Tibial nerve (tissue), 4 donors: Measurements from ENCODE around the gene ADAR. TPM values are rescaled to one million over a fixed set of nuclear protein-coding genes. Genes with fewer than 3 reads are reported as not detected.

Experiments
- DNase-seq, 2 donors: peaks; one replicate each; pipeline ENCODE4 v3.0.0-alpha.2; 2019; ENCODE audit warnings: low spot score in 2 of 2
- H3K27ac ChIP-seq, 4 donors: fragments of 200-600 bp; sonication (generic) in 3 of 4; one replicate each; pipeline ENCODE4 v1.5.1; 2017 to 2019; ENCODE audit warnings: mild to moderate bottlenecking in 1 of 4
- H3K27me3 ChIP-seq, 2 donors: fragments of 200-600 bp; sonication (generic) in 1 of 2; one replicate each; pipeline versions ENCODE4 v1.5.1 to v1.6.0; 2017 to 2019
- H3K36me3 ChIP-seq, 3 donors: fragments of 200-600 bp; sonication (generic); one replicate each; pipeline ENCODE4 v1.5.1; 2018 to 2019
- H3K4me1 ChIP-seq, 4 donors: fragments of 200-600 bp; sonication (generic) in 3 of 4; one replicate each; pipeline ENCODE4 v1.5.1; 2017 to 2019
- H3K4me3 ChIP-seq, 4 donors: fragments of 200-600 bp; sonication (generic) in 3 of 4; one replicate each; pipeline ENCODE4 v1.5.1; 2017 to 2019; ENCODE audit warnings: mild to moderate bottlenecking in 1 of 4, moderate library complexity in 1 of 4
- H3K9me3 ChIP-seq, 4 donors: fragments of 200-600 bp; sonication (generic) in 3 of 4; one replicate each; pipeline ENCODE4 v1.5.1; 2017 to 2019
- EP300 ChIP-seq, 2 donors: sonication (generic); formaldehyde crosslinking; IDR thresholded peaks; one replicate each; pipeline ENCODE4 v1.6.1; 2017; ENCODE audit warnings: antibody characterized with exemption in 2 of 2, mild to moderate bottlenecking in 1 of 2
- POLR2A ChIP-seq, 2 donors: fragments of 450-650 bp; IDR thresholded peaks; one replicate each; pipeline ENCODE4 v1.6.1; 2017; ENCODE audit warnings: antibody characterized with exemption in 2 of 2, mild to moderate bottlenecking in 2 of 2, moderate library complexity in 2 of 2
- WGBS, 2 donors: methylation state at CpG; one replicate each; pipeline ENCODE4 v1.1.5; 2018; 5-methylcytosine and 5-hydroxymethylcytosine counted together
- total RNA-seq, 4 donors: library from RNA; depleted of rRNA; stranded (reverse); fragments of >200 nt; gene quantifications; one replicate each; pipeline ENCODE4 v1.1.0, GENCODE V29; 2016
- TF ChIP-seq, protein P1 (sequence below), 5 experiments: fragments of 200-600 bp in 3 of 5; fragments of 450-650 bp in 2 of 5; sonication (generic) in 3 of 5; IDR thresholded peaks; one replicate each; pipeline ENCODE4 v1.5.1; 2016 to 2019; ENCODE audit warnings: antibody characterized with exemption in 5 of 5, mild to moderate bottlenecking in 3 of 5, moderate library complexity in 2 of 5

ADAR gene
- total RNA-seq, 4 donors from 2014 or later: 105 to 120 (median 107) TPM

DNA sequence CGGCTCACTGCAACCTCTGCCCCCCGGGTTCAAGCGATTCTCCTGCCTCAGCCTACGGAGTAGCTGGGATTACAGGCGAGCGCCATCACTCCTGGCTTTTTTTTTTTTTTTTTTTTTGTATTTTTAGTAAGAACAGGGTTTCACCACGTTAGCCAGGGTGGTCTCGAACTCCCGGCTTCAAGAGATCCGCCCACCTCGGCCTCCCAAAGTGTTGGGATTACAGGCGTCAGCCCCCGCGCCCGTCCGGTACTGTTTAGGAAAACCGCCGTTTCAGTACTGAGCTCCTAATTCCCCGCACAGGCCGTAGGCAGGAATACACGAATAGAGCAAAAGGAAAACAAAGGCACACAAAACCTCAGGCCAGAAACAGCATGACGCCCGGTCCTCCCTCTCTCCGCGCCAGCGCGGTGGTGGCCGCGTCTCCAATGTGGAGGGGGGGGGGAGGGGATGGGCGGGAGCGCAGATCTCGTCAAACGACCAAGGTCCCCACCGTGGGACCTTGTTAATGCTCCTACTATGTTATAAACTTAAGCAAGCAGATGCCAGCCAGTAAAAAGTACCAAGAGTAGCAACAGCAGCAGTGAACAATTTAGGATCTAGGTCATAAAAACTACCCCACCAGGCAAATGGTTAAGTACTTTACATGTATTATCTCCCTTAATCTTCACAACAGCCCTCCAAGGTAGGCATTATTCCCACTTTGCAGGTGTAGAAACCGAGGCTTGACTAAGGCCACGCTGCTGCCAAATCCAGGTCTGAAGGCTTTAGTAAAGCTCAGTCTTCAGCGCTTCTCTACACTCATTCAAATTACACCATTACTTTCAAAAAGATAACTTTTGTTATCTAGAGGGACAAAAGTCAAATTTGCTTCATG is 648 bp upstream of the ADAR start:
- WGBS, 2 donors: 5 to 6% methylated on average over 33 to 37 of the region's 37 CpGs
- no peaks in the 10 kb centered on the region for H3K27me3 ChIP-seq
- peaks cover 0 to 57% (median 33%) of the 10 kb centered on the region in 4 donors for H3K4me1 ChIP-seq
- no peaks in the 10 kb centered on the region for H3K36me3 ChIP-seq
- H3K9me3 ChIP-seq: no peaks in the 10 kb centered on the region
- H3K27ac ChIP-seq: peak overlapping the region; percentile 90 to 99 (median 98)
- TF ChIP-seq EP300 (IDR thresholded peaks at IDR 0.05) (no peak), POLR2A (IDR thresholded peaks at IDR 0.05) (no peak)
- TF ChIP-seq, protein P1, sequence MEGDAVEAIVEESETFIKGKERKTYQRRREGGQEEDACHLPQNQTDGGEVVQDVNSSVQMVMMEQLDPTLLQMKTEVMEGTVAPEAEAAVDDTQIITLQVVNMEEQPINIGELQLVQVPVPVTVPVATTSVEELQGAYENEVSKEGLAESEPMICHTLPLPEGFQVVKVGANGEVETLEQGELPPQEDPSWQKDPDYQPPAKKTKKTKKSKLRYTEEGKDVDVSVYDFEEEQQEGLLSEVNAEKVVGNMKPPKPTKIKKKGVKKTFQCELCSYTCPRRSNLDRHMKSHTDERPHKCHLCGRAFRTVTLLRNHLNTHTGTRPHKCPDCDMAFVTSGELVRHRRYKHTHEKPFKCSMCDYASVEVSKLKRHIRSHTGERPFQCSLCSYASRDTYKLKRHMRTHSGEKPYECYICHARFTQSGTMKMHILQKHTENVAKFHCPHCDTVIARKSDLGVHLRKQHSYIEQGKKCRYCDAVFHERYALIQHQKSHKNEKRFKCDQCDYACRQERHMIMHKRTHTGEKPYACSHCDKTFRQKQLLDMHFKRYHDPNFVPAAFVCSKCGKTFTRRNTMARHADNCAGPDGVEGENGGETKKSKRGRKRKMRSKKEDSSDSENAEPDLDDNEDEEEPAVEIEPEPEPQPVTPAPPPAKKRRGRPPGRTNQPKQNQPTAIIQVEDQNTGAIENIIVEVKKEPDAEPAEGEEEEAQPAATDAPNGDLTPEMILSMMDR (IDR thresholded peaks at IDR 0.05): no peak
- peak in 1 of 2 donors; percentile 25 for DNase-seq
- H3K4me3 ChIP-seq: peak overlapping the region; percentile 68 to 100 (median 78)

DNA sequence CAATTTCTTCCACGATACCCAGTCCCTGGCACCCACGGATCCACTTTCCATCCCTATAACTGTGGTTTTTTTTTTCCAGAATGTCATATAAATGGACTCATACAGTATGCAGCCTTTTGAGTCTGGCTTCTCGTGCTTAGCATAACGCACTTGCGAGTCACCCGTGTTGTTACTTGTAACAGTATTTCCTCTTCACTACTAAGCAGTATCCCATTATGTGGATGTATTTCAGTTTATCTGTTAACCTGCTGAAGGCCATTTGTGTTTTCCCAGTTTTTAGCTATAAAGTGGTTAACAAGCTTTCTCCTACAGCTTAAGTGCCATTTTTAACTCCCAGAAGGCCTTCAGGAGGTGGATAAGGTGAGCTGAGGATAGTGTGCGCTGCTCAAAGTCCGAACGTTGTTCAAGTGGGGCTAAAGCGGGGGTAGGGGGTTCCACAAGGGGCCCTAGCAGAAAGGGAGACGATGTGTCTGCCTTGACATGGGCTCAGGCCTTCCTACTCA is 829 bp downstream of the ADAR start:
- H3K27me3 ChIP-seq: no peaks in the 10 kb centered on the region
- DNase-seq: no peak
- no peaks in the 10 kb centered on the region for H3K9me3 ChIP-seq
- TF ChIP-seq EP300 (IDR thresholded peaks at IDR 0.05): no peak
- TF ChIP-seq POLR2A (IDR thresholded peaks at IDR 0.05): no peak
- TF ChIP-seq, protein P1 (IDR thresholded peaks at IDR 0.05): no peak
- H3K36me3 ChIP-seq: peaks cover 0 to 2% (median 0%) of the 10 kb centered on the region in 3 donors
- peak overlapping the region; percentile 90 to 99 (median 98) for H3K27ac ChIP-seq
- H3K4me3 ChIP-seq: peak overlapping the region; percentile 68 to 100 (median 78)
- WGBS, 2 donors: 3 to 4% methylated on average over 11 of the region's 11 CpGs
- H3K4me1 ChIP-seq: peaks cover 0 to 71% (median 34%) of the 10 kb centered on the region in 4 donors

DNA sequence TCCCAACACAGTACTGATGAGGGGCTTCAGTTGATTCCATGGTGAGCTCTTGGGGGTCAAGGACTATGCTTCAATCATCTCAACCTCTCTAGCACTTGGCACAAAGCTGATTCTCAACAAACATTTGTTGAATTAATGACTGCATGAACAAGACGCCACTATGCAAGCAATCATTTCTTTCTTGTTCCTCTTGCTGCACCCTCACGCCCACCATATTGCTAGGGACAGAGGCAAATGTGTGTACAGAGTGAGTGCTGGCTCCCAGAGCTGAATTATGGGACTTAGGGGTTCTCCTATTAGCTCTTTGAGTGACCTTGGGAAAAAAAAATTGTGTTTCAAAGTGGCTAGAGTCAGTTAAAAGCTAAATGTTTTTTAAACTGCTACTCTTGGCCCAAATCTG is 2.5 kb downstream of the ADAR start:
- DNase-seq: no peak
- Histone ChIP-seq H3K27me3 (no peaks in the 10 kb centered on the region), H3K4me1 (peaks cover 0 to 73% (median 36%) of the 10 kb centered on the region in 4 donors), H3K27ac (peak overlapping the region in 1 of 4 donors; percentile 98), H3K4me3 (no peak overlapping the region), H3K9me3 (no peaks in the 10 kb centered on the region), H3K36me3 (peaks cover 0 to 18% (median 5%) of the 10 kb centered on the region in 3 donors)
- TF ChIP-seq, protein P1 (IDR thresholded peaks at IDR 0.05): no peak
- no peak for TF ChIP-seq EP300 (IDR thresholded peaks at IDR 0.05)
- no peak for TF ChIP-seq POLR2A (IDR thresholded peaks at IDR 0.05)
- 48% methylated on average over 2 of the region's 2 CpGs for WGBS, 2 donors

DNA sequence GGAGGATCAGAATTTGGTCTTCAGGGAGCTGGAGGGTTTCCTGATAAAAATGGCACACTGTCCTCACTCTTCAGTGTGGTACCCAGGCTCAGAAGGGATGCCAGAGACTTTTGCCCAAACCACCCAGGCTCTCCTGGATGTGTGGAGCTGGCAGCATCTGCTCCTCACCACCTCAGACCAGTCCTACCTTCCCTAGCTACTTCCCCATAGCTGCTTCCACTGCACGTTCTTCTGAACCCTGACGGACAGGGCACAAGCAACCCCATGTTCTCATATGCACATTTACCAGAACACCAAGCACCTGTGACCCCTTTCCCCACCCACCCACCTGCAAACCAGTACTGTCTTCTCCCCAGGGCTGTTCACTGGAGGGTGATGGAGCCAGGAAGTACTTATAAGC is 4.7 kb downstream of the ADAR start:
- DNase-seq: no peak
- H3K36me3 ChIP-seq: peaks cover 3 to 32% (median 11%) of the 10 kb centered on the region in 3 donors
- no peaks in the 10 kb centered on the region for H3K9me3 ChIP-seq
- H3K4me1 ChIP-seq: peaks cover 0 to 84% (median 39%) of the 10 kb centered on the region in 4 donors
- no peaks in the 10 kb centered on the region for H3K27me3 ChIP-seq
- H3K27ac ChIP-seq: no peak overlapping the region
- WGBS, 2 donors: 58 to 61% methylated on average over 2 of the region's 2 CpGs
- H3K4me3 ChIP-seq: no peak overlapping the region
- TF ChIP-seq, protein P1 (IDR thresholded peaks at IDR 0.05): no peak
- TF ChIP-seq POLR2A (IDR thresholded peaks at IDR 0.05): no peak
- no peak for TF ChIP-seq EP300 (IDR thresholded peaks at IDR 0.05)

DNA sequence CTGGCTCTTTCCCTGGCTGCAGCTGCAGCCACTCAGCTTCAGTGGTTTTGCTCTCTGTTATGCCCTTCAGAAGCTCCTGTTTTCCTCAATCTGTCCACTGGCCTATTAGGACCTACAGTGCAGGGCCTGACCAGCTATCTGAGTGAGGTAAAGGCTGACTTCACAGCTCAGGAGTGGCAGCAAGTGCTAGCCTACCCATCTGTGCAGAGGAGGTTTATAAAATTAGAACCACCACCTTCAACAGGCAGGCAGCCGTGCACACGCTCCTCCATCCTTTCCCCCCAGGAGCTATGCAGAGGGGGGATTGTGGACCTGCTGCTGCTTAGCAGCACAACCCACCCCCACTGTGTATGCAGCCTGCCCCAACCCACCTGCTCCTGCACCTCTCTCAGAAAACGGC is 8.3 kb downstream of the ADAR start:
- peaks cover 11 to 68% (median 27%) of the 10 kb centered on the region in 3 donors for H3K36me3 ChIP-seq
- no peak overlapping the region for H3K4me3 ChIP-seq
- WGBS, 2 donors: 64 to 70% methylated on average over 3 of the region's 3 CpGs
- H3K27me3 ChIP-seq: no peaks in the 10 kb centered on the region
- TF ChIP-seq, protein P1 (IDR thresholded peaks at IDR 0.05): no peak
- no peak for DNase-seq
- H3K4me1 ChIP-seq: peaks cover 0 to 59% (median 24%) of the 10 kb centered on the region in 4 donors
- H3K27ac ChIP-seq: peak overlapping the region in 2 of 4 donors; percentile 40 to 64
- no peaks in the 10 kb centered on the region for H3K9me3 ChIP-seq
